Stimulated activated CD8-positive, alpha-beta memory T cell treated with anti-CD3 and anti-CD28 coated beads, Interleukin-4, amount 100 ng/mL, for 48 hours (primary cell): Measurements from ENCODE around the gene SAMD9L.

Experiments used
- DNase-seq: peaks from one replicate; pipeline ENCODE4 v3.0.0-alpha.2; 2020

Gene SAMD9L

DNA sequence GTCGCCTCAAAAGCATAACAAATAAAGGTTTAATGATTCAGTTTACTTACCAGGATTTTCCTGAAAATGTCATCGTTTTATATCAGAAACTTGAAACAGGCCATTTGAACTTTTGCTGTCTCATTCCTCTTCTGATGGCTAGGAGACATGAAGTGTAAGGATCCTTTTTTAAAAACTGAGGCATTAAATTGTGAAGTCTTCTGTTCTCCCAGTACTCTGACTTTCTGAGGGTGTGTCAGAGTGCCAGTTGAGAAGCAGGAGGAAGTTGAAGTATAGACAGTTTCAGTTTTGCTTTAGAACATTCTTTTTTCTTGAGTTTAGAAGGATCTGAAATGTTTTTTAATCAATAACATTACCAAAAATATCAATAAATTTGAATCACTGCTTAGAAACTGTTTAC lies at the start of gene SAMD9L:
Gene SAMD9L (minus strand): TSS at position 242 of the 400 bp plus-strand sequence. CDS start 12,414 bp downstream, outside the sequence.
- no peak for DNase-seq

- DNase-seq, result no peak
Measured at GRCh38 chr7:93196336-93196735, 48.2 kb upstream of the SAMD9L start.

DNA sequence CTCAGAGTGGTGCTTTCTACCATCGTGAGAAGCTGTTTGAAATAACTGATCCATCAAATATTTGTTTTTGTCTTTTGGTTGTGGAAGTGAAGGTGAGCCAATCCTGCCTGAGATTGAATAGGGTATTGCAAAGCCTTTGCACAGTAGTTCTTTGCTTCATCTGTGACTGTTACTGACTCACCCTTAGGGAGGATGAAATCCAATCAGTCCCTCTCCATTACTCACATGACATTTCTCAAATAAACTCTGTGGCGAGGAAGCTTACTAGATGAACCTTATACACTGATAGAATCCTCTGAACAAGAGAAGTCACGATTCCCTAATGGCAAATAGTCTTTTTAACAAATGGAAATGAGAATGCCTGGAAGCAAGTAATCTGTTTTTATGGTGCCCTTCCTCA lies 46.2 kb upstream of the SAMD9L start:
- DNase-seq, result no peak

DNA sequence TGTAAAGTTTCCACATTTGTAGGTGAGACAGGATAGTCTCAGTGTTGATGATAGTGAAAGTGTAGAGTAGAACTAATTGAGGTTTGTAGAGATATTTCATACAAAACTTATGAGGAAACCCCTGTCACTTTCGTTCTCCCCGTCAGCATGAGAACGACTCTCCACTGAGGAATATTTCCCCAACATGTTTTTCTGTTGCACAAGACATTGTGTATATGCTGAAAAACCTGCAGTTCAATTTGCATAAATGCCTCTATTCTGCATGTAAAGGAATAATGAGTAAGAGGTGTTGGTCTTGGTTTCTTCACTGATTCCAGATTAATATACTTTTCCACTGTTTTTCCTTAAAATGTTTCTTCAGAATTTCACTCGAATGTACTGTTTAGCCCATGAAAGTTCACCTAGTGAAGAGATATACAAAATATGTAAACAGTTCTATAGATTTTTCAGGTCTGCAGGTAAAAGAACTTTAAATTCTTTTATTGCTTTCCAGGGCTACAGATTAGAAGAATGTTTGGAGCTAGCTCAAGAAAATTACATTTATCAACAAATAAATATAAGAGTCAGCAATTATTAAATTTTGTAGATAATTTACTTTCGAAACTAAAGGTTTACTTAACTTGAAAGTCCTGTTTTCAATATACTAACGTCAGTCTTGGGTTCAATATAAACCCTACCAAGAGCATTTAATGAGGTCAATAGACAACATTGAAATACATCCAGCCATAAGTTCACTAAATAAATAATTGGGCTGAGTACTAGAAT lies 40.9 kb upstream of the SAMD9L start:
- DNase-seq, result no peak

- no peak for DNase-seq
Measured at GRCh38 chr7:93185303-93186027, 37.3 kb upstream of the SAMD9L start.

DNA sequence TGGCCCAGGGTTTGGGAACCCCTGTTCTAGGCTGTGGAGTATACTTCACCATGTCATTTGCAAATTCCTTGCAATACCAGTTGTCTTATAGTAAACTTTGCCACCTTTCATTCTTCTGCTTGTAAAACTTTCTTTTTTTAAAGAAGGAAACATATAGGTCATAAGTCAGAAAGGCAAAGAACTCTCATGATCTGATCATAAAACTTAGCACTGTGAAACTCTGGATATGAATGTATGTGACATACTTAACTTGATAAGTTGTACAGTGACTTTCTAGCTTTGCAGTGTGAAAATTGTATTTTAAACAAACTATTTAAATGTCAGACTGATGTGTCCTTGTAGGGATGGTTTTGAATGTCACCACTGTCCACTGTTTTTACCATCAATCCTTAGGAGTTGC lies 31.0 kb upstream of the SAMD9L start:
- DNase-seq, result no peak

GRCh38 chr7:93178213-93178612 lies 30.0 kb upstream of the SAMD9L start:
- DNase-seq, result no peak

GRCh38 chr7:93176992-93177580 lies 28.9 kb upstream of the SAMD9L start:
- no peak for DNase-seq

GRCh38 chr7:93175219-93175618 lies 27.0 kb upstream of the SAMD9L start:
- DNase-seq, result no peak

DNA sequence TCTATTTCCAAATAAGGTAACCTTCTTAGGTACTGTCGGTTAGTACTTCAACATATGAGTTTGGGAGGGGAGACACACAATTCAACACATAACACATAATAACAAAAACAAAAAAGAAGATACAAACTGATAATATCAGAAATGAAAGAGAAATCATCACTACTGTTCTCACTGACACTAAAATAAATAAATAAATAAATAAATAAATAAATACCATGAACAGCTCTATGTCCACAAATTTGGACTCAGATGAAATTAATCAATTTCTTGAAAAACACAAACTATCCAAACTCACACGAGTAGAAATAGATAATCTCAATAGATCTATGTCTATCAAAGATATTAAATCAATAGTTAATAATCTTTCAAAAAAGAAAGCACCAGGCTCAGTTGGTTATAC lies 24.5 kb upstream of the SAMD9L start:
- no peak for DNase-seq

DNA sequence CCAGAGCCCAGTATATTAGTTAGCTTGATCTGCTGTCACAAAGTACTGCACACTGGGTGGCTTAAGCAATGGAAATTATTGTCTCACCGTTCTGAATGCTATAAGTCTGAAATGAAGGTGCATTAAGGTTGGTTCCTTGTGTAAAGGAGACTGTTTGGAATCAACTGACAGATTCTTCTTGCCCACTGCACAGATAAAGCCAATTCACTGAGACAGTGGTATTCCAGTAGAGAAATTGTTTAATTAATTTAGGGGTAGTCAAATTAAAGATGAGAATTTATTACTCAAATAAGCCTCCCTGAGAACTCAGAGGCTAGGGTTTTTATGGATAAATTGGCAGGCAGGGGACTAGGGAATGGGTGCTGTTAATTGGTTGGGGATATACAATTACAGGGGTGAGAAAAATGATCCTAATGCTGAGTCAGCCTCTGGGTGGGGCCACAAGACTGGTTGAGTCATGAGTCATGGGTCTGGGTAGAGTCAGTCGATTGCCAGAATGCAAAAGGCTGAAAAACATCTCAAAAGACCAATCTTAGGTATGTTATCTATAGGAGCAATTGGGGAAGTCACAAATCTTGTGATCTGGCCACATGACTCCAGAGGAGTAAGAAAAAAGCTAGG lies 23.5 kb upstream of the SAMD9L start:
- no peak for DNase-seq

DNA sequence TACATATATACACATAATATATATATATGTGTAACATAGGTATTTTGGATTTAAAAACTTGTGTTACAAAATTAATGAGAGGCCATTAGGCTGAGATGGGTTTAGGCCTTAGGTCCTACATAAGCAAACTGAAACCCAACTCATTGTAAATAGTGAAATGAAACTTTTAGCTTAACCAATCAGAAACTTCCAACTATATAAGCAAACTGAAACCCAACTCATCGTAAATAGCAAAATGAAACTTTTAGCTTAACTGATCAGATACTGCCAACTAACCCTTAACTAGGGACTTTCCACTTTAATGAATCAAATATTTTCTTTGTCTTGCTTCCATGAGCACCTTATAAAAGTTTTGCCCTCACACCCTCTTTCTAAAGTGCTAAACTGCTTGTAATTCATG lies 17.3 kb upstream of the SAMD9L start:
- DNase-seq, result no peak

DNA sequence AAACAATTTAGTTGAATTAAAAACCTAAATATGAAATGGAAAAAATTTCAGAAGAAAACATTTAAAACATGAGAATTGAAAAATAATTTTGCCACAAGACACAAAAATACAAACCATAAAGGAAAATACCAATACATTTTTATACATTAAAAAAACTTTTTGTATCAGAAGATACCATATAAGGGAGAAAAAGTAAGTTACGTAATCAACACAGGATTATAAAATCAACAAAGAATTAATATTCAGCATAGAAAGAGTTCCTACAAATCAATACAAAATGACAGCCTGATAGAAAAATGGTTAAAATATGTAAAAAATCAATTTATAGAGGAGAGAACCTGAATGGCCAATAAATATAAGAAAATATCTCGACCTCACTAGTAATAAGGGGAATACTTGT lies 16.6 kb upstream of the SAMD9L start:
- DNase-seq, result no peak

GRCh38 chr7:93161181-93161762 lies 13.1 kb upstream of the SAMD9L start:
- no peak for DNase-seq

DNA sequence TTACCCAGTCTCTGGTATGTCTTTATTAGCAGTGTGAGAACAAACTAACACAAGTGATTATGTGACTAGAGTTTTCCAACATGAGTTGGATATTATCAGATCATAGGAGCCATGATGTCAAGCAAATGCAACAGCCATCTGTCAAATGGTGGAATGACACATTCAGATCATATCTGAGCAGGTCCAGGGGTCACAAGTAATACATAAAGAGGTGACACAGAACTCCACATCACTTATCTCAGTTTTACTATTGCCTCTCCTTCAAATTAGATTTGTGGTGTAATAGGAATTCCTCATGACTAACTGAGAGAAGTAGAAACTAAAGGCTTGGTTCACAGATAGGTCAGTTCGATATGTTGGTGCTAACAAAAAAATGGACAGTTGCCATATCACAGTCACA lies 12.2 kb upstream of the SAMD9L start:
- DNase-seq, result no peak

DNA sequence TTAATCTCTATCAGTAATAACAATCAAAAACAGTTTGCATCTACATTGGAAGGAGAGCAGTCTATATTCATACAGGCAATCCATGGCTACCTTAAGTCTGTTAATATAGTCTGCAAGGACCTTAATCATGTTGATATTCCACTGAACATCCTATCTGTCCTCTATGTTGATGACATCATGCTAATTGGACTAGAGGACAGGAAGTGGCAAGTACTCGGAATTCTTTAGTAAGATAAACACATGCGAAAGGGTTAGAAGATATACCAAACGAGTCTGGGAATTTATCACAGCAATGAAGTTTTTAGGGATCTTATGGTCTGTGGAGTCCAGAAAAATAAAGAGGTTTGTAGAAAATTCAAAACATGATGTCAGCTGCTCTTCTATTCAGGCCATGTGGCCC lies 11.3 kb upstream of the SAMD9L start:
- DNase-seq, result no peak

DNA sequence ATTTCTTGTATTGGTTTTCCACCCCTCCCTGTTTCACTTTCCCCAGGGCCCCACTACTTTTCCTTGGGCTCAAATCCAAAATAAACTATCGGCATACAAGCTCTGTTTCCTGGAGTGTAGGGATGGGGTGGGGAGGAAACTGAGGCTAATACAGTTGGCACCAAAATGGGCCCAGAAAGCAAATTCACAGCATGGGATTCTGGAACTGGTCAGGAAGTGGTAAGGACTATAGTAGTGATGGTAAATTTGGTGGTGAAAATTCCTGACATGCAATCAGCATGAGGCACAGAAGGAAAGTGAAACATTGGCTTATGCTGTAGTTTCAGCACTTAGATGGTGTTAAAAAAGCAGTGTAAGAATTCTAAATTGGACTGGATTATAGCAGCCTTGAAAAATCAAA lies 8.7 kb upstream of the SAMD9L start:
- DNase-seq, result no peak

- DNase-seq, result no peak
Measured at GRCh38 chr7:93150200-93150835, 2.1 kb upstream of the SAMD9L start.

DNA sequence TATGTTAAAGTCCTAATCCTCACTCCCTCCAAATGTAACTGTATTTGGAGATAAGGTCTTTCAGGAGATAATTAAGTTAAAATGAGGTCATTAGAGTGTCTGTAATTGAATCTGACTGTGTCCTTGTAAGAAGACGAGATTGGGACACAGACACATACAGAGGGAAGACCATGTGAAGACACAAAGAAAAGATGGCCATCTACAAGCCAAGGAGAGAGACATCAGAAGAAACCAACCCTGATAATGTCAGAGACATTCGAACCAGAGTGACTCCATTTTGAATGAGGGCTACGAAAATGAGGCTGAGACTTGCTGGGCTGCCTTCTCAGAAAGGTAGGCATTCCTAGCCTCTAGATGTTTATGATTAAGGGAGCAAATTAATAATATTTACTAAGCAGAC lies 542 bp upstream of the SAMD9L start:
- no peak for DNase-seq

DNA sequence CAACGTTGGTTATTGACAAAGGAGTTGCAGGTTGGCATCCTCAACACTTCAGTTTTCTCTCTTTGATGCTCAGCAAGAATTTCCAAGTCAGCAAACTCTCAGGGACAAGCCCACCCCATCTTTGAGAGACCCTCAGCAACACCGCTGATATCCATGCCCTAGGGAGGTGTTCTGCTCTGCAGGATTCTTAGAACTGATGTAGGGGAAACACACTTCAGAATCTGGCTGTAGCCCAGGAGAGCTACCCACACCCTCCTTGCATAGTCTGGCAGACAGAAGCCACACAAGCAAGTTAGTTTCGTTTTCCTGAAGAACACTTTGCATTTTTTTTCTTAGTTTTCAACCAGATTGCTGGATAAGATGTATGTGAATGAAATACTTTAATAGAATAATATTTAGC lies 822 bp downstream of the SAMD9L start:
- peak; percentile 42 for DNase-seq

GRCh38 chr7:93146472-93147141 lies 1.6 kb downstream of the SAMD9L start:
- peak; percentile 27 for DNase-seq

DNA sequence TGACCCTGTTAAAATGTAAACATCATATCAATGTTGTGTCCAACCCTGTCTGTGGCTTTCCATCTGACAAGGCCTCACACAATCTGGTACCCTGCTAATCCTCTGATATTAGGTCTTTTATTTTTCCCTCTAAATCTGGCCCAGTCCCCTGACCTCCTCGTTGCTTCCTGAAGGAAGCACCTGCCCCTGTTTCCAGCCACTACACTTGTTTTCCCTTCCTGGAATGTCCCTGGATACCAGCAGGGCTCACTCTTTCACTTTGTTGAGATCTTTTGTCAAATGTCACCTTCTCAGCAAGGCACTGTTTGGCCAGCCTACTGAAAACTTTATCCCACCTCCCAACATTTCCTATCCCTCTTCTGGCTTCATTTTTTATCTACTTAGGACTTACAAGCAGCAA lies 2.1 kb downstream of the SAMD9L start:
- no peak for DNase-seq
